HG03439 (cell line): ENCODE data around the gene CYP1A2.
"Not testable (repeated sequence)": the region's sequence is repeated elsewhere in the genome, so short reads cannot be mapped to it uniquely, and the experiment has no call there.

Source experiments
- ATAC-seq: cut with Tn5 transposase; IDR thresholded peaks from one replicate; pipeline ENCODE4 v1.9.1; 2021; ENCODE audit warnings: mild to moderate bottlenecking, moderate library complexity; ENCODE audit not compliant: unreplicated experiment

CYP1A2 gene

GRCh38 chr15:74735305-74735704, 13.3 kb upstream of the CYP1A2 start:
- no peak for ATAC-seq

DNA sequence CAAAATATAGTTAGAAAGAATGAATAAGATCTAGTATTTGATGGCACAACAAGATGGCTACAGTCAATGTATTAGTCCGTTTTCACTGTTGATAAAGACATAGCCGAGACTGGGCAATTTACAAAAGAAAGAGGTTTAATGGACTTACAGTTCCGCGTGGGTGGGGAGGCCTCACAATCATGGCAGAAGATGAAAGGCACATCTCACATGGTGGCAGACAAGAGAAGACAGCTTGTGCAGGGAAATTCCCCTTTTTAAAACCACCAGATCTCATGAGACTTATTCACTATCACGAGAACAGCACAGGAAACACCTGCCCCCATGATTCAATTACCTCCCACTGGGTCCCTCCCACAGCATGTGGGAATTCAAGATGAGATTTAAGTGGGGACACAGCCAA, 10.4 kb upstream of the CYP1A2 start:
- not testable (repeated sequence) for ATAC-seq

- ATAC-seq = no peak
Measured at GRCh38 chr15:74742422-74742821, 6.2 kb upstream of the CYP1A2 start.

GRCh38 chr15:74746389-74746788, 2.3 kb upstream of the CYP1A2 start:
- ATAC-seq = no peak

- no peak for ATAC-seq
Measured at GRCh38 chr15:74749832-74750231, 1.2 kb downstream of the CYP1A2 start.

- no peak for ATAC-seq
Measured at GRCh38 chr15:74750751-74751150, 2.1 kb downstream of the CYP1A2 start.

DNA sequence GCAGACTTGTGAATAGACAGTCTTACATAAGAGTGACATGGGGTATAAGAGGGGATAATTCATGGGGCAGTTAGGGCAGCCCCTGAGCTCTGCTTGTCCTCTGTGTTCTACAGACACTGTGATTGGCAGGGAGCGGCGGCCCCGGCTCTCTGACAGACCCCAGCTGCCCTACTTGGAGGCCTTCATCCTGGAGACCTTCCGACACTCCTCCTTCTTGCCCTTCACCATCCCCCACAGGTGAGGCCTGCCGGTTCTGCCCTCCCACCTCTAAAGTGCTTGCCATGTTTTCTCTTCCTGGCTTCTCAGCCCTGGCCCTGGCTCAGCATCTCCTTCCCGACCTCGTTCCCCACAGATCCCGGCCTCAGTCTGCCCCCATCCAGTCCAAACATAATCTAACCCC, 3.4 kb downstream of the CYP1A2 start:
- no peak for ATAC-seq

DNA sequence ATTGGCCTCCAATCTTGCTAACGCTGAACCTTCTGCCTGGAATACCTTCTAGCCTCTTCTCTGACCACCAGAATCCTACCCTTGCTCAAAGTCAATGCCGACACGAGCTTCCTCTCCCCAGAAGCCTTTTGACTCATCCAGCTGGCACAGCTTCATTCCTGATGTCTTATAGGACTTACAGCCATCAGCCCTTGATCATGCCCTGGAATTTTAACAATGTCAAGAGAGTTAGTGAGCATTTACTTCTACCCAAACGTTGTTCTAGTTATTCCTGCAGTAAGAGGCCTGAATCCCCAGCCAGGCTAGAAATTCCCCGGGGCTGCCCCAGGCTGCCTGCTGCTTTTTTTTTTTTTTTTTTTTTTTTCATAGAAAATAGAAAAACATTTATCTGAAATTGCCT, 3.9 kb downstream of the CYP1A2 start:
- no peak for ATAC-seq

DNA sequence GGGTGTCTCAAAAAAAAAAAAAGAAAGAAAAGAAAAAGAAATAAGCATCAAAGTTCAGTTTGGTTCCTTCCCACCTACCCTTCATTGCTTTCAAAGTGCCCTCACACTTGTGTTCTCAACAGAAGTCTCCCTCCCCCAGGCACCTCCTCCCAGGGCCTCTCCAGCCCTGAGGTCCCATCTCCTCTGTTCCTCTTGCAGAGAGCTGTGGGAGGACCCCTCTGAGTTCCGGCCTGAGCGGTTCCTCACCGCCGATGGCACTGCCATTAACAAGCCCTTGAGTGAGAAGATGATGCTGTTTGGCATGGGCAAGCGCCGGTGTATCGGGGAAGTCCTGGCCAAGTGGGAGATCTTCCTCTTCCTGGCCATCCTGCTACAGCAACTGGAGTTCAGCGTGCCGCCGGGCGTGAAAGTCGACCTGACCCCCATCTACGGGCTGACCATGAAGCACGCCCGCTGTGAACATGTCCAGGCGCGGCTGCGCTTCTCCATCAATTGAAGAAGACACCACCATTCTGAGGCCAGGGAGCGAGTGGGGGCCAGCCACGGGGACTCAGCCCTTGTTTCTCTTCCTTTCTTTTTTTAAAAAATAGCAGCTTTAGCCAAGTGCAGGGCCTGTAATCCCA, 6.1 kb downstream of the CYP1A2 start:
- ATAC-seq = no peak

- no peak for ATAC-seq
Measured at GRCh38 chr15:74758736-74759135, 10.1 kb downstream of the CYP1A2 start.

GRCh38 chr15:74762791-74763150, 14.1 kb downstream of the CYP1A2 start:
- ATAC-seq = no peak

- no peak for ATAC-seq
Measured at GRCh38 chr15:74763416-74763815, 14.8 kb downstream of the CYP1A2 start.

DNA sequence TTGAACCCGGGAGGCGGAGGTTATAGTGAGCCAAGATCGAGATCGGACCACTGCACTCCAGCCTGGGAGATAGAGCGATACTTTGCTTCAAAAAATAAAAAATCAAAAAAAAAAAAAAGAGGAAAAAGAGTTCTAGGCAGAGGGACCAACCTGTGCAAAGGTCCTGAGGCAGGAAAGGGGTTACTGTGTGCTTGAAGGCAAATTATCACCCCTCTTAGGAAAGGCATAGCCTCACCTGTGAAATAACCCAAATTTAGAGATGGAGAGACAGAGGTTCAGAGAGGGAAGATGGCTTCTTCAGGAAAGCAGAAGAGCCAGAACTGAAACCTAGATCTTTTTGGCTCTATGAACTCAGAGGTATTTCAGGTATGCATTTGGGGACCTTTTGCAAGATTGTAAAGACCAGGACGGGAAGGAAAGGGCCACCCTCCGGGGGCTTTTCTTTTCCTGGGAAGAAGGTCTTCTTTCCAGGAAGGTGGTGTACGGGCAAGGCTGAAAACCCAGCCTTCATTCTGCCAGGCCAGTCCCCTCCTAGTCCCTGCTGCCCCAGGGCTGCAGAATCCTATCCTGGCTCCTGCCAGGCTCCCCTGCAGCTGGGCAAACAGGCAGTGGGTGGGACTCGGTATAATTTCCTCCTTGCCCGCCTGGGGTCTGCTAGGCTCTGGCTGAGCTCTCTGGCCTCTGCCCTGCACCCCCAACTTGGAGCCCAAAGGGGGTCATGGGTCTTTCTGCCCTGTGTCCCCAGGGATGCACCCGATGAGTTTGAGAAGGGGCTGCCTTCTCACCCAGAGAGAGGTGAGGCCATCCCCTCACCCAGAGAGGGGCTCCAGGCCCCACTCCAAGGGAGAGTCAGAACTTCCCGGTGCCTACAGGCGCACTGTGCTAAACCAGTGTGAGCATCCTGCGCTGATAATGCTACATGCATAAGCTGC, 18.8 kb downstream of the CYP1A2 start:
- ATAC-seq = no peak

GRCh38 chr15:74768099-74768770, 19.6 kb downstream of the CYP1A2 start:
- ATAC-seq = no peak

DNA sequence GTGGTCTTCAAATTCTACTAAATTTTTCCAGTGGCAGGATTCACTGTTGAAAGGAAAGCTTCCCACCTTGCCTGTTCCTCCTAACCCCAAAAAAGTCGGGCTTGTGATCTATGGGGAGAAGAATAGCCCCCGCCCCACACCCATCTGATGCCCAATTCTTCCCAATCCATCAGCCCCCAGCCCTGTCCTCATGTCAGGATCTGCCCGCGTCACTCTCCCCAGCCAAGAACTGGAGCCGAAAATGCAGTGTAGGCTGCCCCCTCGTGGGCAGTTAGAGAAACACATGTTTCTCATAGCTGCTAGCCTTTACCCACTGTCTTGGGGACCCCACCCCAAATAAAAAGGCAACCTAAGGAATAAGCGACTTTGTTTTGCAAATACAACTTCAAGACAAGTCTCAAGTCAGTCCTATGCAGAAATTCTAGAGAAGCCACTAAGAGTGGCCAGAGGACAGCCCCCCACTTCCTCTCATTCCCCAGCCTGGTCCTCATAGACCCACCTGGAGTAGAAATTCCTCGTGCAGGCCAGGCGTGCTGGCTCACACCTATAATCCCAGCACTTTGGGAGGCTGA, 20.2 kb downstream of the CYP1A2 start:
- ATAC-seq = no peak

DNA sequence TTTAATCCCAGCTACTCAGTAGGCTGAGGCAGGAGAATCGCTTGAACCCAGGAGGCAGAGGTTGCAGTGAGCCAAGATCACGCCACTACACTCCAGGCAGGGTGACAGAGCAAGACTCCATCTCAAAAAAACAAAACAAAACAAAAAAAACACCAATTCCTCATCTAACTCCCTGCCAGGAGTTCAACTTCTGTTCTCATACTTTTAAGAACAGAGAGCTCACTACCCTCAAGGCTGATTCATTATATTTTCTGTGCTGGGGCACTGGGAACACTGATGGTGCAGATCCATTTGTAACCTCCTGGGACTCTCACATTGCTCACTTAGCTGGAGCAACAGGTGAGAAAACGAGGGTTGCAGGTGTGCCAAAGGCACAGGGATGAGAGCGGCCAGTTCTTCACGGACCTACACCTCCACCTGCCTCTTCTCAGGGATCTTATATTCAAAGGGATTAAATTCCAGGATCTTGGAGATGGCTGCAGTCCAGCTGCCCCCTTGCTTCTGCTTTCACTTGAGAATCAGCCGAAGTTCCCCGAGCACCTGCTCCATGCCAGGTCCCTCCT, 20.9 kb downstream of the CYP1A2 start:
- no peak for ATAC-seq

- ATAC-seq = no peak
Measured at GRCh38 chr15:74770211-74770903, 21.7 kb downstream of the CYP1A2 start.

DNA sequence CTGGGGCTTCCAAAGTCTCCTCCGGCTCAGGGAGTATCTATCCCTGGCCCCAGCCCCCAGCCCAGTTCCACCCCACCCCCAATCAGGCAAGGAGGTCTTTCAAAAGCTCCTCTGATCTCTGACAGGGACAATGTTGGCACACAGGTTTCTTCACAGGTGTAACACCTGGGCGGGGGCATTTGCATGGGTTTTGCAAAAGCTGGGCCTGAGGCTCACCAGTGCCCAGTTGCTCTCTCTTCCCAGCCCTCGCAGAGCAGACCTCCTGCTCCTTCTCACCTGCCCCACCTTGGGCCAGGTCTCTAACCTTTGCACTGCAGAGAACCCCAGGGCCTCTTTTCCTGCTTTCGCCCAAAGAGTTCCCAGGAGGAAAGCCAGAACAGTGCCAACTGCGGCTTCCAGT, 24.7 kb downstream of the CYP1A2 start:
- no peak for ATAC-seq

- no peak for ATAC-seq
Measured at GRCh38 chr15:74773731-74774252, 25.1 kb downstream of the CYP1A2 start.

DNA sequence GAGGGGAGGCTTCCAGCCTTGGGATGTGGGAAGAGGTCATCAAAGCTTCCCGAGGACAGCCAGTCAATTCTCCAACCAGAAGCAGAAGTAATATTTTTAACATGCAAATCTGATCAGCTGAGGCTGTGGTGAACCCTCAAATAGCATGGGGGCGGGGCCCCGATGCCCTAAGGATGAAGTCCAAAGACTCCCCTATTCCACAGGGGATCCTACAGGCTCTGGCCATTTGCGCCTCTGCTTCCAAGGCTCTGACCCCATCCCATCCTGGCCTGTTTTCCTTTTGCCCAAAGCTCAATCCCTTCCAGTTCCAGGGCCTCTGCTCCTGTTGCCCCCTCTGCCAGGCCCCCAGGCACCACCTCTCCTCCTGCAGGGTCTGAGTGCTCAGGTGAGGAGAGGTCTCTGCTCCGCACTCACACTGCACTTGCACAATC, 26.5 kb downstream of the CYP1A2 start:
- ATAC-seq = no peak
